HEK293 (cell line): ENCODE results near the gene LINC00237.

ENCODE experiments used
- CTCF ChIA-PET: fragments of 350-600 bp; formaldehyde crosslinking; extraction: SDS; loops from one replicate; lab custom pipeline; 2021; ENCODE audit warnings: antibody characterized with exemption; lab: Yijun Ruan, JAX
- POLR2A ChIA-PET: fragments of 300-600 bp; formaldehyde crosslinking; extraction: SDS; loops from one replicate; lab custom pipeline; 2020; ENCODE audit warnings: antibody characterized with exemption, inconsistent platforms; lab: Yijun Ruan, JAX
- H3K27ac ChIP-seq: fragments of 200-500 bp; sonication (Bioruptor generic); 2 replicates; pipeline ENCODE4 v1.5.1; 2014; ENCODE audit warnings: low read depth, low read length, control low read depth, inconsistent platforms; ENCODE audit errors: extremely low read depth
- H3K36me3 ChIP-seq, 2 experiments: fragments of 200-500 bp in 1 of 2; sonication (Bioruptor generic) in 1 of 2; 1 replicate in 1 of 2; 2 replicates in 1 of 2; pipeline ENCODE4 v1.5.1; 2014 to 2017; ENCODE audit warnings: inconsistent platforms in 2 of 2, low read length in 2 of 2; ENCODE audit not compliant: control insufficient read depth in 2 of 2, insufficient read depth in 1 of 2
- H3K4me1 ChIP-seq: fragments of 200-500 bp; sonication (Bioruptor generic); 2 replicates; pipeline ENCODE4 v1.5.1; 2014; ENCODE audit warnings: mild to moderate bottlenecking, low read length, inconsistent platforms; ENCODE audit not compliant: control insufficient read depth, insufficient read depth
- H3K4me3 ChIP-seq: 2 replicates; pipeline ENCODE4 v1.5.1; 2011; ENCODE audit warnings: low read depth, mild to moderate bottlenecking, control low read depth, low read length, moderate library complexity
- H3K9me3 ChIP-seq: fragments of 200-500 bp; sonication (Bioruptor generic); 2 replicates; pipeline ENCODE4 v1.5.1; 2014; ENCODE audit warnings: low read depth, low read length, inconsistent platforms; ENCODE audit not compliant: control insufficient read depth, insufficient read depth
- INSM2 ChIP-seq: fragments of 450-650 bp; formaldehyde crosslinking; IDR thresholded peaks from 2 replicates; pipeline ENCODE4 v1.5.1; 2016; ENCODE audit warnings: missing biosample characterization, missing genetic modification characterization
- KLF16 ChIP-seq: fragments of 450-650 bp; formaldehyde crosslinking; IDR thresholded peaks from 2 replicates; pipeline ENCODE4 v1.5.1; 2017; ENCODE audit warnings: missing biosample characterization, missing genetic modification characterization
- KLF17 ChIP-seq: fragments of 450-650 bp; formaldehyde crosslinking; IDR thresholded peaks from 2 replicates; pipeline ENCODE4 v1.5.1; 2016; ENCODE audit warnings: missing biosample characterization, missing genetic modification characterization
- PRDM1 ChIP-seq: fragments of 450-650 bp; formaldehyde crosslinking; IDR thresholded peaks from 2 replicates; pipeline ENCODE4; 2016; ENCODE audit warnings: missing biosample characterization, missing genetic modification characterization
- TRIM28 ChIP-seq: IDR thresholded peaks from 2 replicates; pipeline ENCODE4 v1.6.1; 2011; ENCODE audit warnings: low read length, control low read depth, borderline replicate concordance
- YY1 ChIP-seq: fragments of 450-650 bp; formaldehyde crosslinking; IDR thresholded peaks from 2 replicates; pipeline ENCODE4 v1.5.1; 2018; ENCODE audit warnings: missing biosample characterization, missing genetic modification characterization
- ZBTB6 ChIP-seq: fragments of 450-650 bp; formaldehyde crosslinking; IDR thresholded peaks from 2 replicates; pipeline ENCODE4 v1.5.1; 2017; ENCODE audit warnings: missing biosample characterization, missing genetic modification characterization
- ZFP3 ChIP-seq: fragments of 450-650 bp; formaldehyde crosslinking; IDR thresholded peaks from 2 replicates; pipeline ENCODE4 v1.5.1; 2016; ENCODE audit warnings: low read depth, missing biosample characterization, missing genetic modification characterization
- ZNF202 ChIP-seq: fragments of 450-650 bp; formaldehyde crosslinking; IDR thresholded peaks from 2 replicates; pipeline ENCODE4 v1.5.1; 2016; ENCODE audit warnings: missing biosample characterization, missing genetic modification characterization, borderline replicate concordance
- ZNF214 ChIP-seq: fragments of 450-650 bp; formaldehyde crosslinking; IDR thresholded peaks from 2 replicates; pipeline ENCODE4 v1.5.1; 2017; ENCODE audit warnings: missing biosample characterization, mild to moderate bottlenecking, missing genetic modification characterization, borderline replicate concordance
- ZNF433 ChIP-seq: fragments of 450-650 bp; formaldehyde crosslinking; IDR thresholded peaks from 2 replicates; pipeline ENCODE4 v1.5.1; 2016; ENCODE audit warnings: missing biosample characterization, missing genetic modification characterization, low read depth
- ZNF501 ChIP-seq: fragments of 450-650 bp; formaldehyde crosslinking; IDR thresholded peaks from 2 replicates; pipeline ENCODE4 v1.5.1; 2016; ENCODE audit warnings: missing biosample characterization, missing genetic modification characterization
- ZNF610 ChIP-seq: fragments of 450-650 bp; formaldehyde crosslinking; IDR thresholded peaks from 2 replicates; pipeline ENCODE4 v1.5.1; 2016; ENCODE audit warnings: missing biosample characterization, missing genetic modification characterization, borderline replicate concordance
- ZNF747 ChIP-seq: fragments of 450-650 bp; formaldehyde crosslinking; IDR thresholded peaks from 2 replicates; pipeline ENCODE4 v1.5.1; 2016; ENCODE audit warnings: missing biosample characterization, missing genetic modification characterization
- ZNF76 ChIP-seq: fragments of 450-650 bp; formaldehyde crosslinking; IDR thresholded peaks from 2 replicates; pipeline ENCODE4; 2016; ENCODE audit warnings: low read depth, missing biosample characterization, missing genetic modification characterization, borderline replicate concordance
- ZNF776 ChIP-seq: fragments of 450-650 bp; formaldehyde crosslinking; IDR thresholded peaks from 2 replicates; pipeline ENCODE4 v1.5.0; 2017; ENCODE audit warnings: missing biosample characterization, missing genetic modification characterization, borderline replicate concordance
- ZNF792 ChIP-seq: fragments of 450-650 bp; formaldehyde crosslinking; IDR thresholded peaks from 2 replicates; pipeline ENCODE4 v1.5.1; 2016; ENCODE audit warnings: missing biosample characterization, missing genetic modification characterization
- ZSCAN16 ChIP-seq: fragments of 450-650 bp; formaldehyde crosslinking; IDR thresholded peaks from 2 replicates; pipeline ENCODE4 v1.5.1; 2016; ENCODE audit warnings: missing biosample characterization, missing genetic modification characterization
- ZSCAN23 ChIP-seq: fragments of 450-650 bp; formaldehyde crosslinking; IDR thresholded peaks from 2 replicates; pipeline ENCODE4 v1.5.1; 2016; ENCODE audit warnings: missing biosample characterization, missing genetic modification characterization
- ZXDB ChIP-seq: fragments of 450-650 bp; formaldehyde crosslinking; IDR thresholded peaks from 2 replicates; pipeline ENCODE4 v1.5.1; 2016; ENCODE audit warnings: missing biosample characterization, missing genetic modification characterization
- TF ChIP-seq, protein P1 (sequence below): fragments of 450-650 bp; formaldehyde crosslinking; conservative IDR thresholded peaks from 2 replicates; pipeline ENCODE4 v1.5.1; 2016; ENCODE audit warnings: low read depth, missing biosample characterization, missing genetic modification characterization
- TF ChIP-seq, protein P2 (sequence below): fragments of 450-650 bp; formaldehyde crosslinking; IDR thresholded peaks from 2 replicates; pipeline ENCODE4 v1.5.1; 2016; ENCODE audit warnings: missing biosample characterization, missing genetic modification characterization

LINC00237 gene

DNA sequence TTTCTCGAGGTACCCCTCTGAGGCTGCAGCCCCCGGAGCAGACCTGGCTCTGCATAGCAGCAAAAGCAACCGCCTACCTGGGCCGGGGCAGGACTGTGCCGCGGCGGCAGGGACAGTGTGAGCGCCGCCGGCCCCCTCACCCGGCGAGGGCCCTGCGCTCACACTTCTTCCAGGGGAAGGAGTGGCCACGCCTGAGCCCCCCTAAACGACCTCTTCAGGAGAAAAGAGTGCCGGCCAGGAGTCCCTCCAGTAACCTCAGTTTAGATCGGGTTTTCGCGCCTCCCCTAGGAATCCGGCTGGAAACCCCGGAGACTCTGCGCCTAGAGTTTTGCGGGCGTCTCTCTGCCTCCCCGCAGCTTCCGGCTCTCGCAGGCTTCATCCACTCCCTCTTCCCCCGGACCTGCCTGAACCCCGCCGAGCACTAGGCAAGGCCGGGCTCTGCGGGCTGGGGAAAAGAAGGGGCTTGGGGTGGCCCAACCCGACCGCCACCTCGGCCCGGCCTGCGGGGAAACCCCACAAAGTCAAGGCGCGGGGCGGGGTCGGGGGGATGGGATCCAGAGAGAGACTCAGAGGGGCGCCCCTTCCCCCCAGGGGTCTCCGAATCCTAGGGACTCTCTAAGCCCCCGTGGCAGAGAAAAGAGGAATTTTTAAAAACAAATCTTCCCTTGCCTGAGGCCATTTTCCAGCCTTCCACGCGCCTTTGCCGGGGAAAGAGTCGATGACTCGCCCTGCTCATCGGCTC, 558 bp downstream of the LINC00237 start:
- CTCF ChIA-PET: no interaction called here
- H3K4me3 ChIP-seq: no peak overlapping the region
- no peaks in the 10 kb centered on the region for H3K4me1 ChIP-seq
- no peaks in the 10 kb centered on the region for H3K36me3 ChIP-seq
- H3K9me3 ChIP-seq: no peaks in the 10 kb centered on the region
- POLR2A ChIA-PET: no interaction called here
- TF ChIP-seq KLF17 (tag by site-specific recombination): no peak
- no peak for TF ChIP-seq ZFP3 (tag by site-specific recombination)
- no peak for TF ChIP-seq INSM2 (tag by site-specific recombination)
- TF ChIP-seq, protein P1, sequence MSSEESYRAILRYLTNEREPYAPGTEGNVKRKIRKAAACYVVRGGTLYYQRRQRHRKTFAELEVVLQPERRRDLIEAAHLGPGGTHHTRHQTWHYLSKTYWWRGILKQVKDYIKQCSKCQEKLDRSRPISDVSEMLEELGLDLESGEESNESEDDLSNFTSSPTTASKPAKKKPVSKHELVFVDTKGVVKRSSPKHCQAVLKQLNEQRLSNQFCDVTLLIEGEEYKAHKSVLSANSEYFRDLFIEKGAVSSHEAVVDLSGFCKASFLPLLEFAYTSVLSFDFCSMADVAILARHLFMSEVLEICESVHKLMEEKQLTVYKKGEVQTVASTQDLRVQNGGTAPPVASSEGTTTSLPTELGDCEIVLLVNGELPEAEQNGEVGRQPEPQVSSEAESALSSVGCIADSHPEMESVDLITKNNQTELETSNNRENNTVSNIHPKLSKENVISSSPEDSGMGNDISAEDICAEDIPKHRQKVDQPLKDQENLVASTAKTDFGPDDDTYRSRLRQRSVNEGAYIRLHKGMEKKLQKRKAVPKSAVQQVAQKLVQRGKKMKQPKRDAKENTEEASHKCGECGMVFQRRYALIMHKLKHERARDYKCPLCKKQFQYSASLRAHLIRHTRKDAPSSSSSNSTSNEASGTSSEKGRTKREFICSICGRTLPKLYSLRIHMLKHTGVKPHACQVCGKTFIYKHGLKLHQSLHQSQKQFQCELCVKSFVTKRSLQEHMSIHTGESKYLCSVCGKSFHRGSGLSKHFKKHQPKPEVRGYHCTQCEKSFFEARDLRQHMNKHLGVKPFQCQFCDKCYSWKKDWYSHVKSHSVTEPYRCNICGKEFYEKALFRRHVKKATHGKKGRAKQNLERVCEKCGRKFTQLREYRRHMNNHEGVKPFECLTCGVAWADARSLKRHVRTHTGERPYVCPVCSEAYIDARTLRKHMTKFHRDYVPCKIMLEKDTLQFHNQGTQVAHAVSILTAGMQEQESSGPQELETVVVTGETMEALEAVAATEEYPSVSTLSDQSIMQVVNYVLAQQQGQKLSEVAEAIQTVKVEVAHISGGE (tag by site-specific recombination): no peak
- TF ChIP-seq ZNF433 (tag by site-specific recombination): no peak
- no peak for TF ChIP-seq KLF16 (tag by site-specific recombination)
- TF ChIP-seq ZXDB (tag by site-specific recombination): no peak
- TF ChIP-seq ZBTB6: no peak
- TF ChIP-seq, protein P2, sequence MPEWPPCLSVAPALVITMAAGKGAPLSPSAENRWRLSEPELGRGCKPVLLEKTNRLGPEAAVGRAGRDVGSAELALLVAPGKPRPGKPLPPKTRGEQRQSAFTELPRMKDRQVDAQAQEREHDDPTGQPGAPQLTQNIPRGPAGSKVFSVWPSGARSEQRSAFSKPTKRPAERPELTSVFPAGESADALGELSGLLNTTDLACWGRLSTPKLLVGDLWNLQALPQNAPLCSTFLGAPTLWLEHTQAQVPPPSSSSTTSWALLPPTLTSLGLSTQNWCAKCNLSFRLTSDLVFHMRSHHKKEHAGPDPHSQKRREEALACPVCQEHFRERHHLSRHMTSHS (tag by site-specific recombination): no peak
- no peak for TF ChIP-seq ZNF501 (tag by site-specific recombination)
- no peak for TF ChIP-seq ZNF76 (tag by site-specific recombination)
- no peak for TF ChIP-seq ZSCAN23 (tag by site-specific recombination)
- no peak for TF ChIP-seq ZNF747
- TF ChIP-seq TRIM28: no peak
- H3K27ac ChIP-seq: no peak overlapping the region

DNA sequence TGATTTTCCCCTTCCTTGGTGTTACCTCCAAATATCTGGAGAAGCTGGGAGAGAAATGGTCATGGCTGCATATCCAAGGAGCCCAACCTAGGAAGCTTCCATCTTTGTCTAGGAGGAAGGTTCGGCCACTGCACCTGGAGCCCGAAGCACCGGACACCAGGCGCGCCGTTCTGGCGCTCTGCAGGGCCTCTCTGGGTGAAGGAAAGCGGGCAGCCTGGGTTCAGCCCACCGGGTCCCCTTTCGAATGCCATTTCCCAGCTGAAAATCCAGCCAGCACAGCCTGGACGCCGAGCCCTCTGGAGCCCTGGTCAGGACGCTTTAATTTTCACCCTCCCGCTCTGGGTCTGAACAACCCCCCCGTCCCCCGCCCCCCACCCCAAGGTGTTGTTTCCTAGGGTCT, 1.2 kb downstream of the LINC00237 start:
- no peaks in the 10 kb centered on the region for H3K9me3 ChIP-seq
- no peak overlapping the region for H3K4me3 ChIP-seq
- no peaks in the 10 kb centered on the region for H3K36me3 ChIP-seq
- no peak overlapping the region for H3K27ac ChIP-seq
- ChIA-PET CTCF (no interaction called here), POLR2A (no interaction called here)
- no peaks in the 10 kb centered on the region for H3K4me1 ChIP-seq
- TF ChIP-seq ZNF610 (tag by site-specific recombination) (no peak), ZSCAN16 (tag by site-specific recombination) (no peak), ZNF776 (no peak), ZNF202 (tag by site-specific recombination) (no peak), PRDM1 (no peak), ZNF792 (tag by site-specific recombination) (no peak), ZXDB (tag by site-specific recombination) (no peak), ZNF214 (tag by site-specific recombination) (no peak), YY1 (no peak)
